Hypothalamus (tissue), 51 donors: ENCODE measurements around the gene SGO2.

Source experiments
- DNase-seq, 51 donors: peaks; one replicate each; lab custom pipeline; 2025; lab: John Stamatoyannopoulos, UW

SGO2 gene, protein sequence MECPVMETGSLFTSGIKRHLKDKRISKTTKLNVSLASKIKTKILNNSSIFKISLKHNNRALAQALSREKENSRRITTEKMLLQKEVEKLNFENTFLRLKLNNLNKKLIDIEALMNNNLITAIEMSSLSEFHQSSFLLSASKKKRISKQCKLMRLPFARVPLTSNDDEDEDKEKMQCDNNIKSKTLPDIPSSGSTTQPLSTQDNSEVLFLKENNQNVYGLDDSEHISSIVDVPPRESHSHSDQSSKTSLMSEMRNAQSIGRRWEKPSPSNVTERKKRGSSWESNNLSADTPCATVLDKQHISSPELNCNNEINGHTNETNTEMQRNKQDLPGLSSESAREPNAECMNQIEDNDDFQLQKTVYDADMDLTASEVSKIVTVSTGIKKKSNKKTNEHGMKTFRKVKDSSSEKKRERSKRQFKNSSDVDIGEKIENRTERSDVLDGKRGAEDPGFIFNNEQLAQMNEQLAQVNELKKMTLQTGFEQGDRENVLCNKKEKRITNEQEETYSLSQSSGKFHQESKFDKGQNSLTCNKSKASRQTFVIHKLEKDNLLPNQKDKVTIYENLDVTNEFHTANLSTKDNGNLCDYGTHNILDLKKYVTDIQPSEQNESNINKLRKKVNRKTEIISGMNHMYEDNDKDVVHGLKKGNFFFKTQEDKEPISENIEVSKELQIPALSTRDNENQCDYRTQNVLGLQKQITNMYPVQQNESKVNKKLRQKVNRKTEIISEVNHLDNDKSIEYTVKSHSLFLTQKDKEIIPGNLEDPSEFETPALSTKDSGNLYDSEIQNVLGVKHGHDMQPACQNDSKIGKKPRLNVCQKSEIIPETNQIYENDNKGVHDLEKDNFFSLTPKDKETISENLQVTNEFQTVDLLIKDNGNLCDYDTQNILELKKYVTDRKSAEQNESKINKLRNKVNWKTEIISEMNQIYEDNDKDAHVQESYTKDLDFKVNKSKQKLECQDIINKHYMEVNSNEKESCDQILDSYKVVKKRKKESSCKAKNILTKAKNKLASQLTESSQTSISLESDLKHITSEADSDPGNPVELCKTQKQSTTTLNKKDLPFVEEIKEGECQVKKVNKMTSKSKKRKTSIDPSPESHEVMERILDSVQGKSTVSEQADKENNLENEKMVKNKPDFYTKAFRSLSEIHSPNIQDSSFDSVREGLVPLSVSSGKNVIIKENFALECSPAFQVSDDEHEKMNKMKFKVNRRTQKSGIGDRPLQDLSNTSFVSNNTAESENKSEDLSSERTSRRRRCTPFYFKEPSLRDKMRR

DNA sequence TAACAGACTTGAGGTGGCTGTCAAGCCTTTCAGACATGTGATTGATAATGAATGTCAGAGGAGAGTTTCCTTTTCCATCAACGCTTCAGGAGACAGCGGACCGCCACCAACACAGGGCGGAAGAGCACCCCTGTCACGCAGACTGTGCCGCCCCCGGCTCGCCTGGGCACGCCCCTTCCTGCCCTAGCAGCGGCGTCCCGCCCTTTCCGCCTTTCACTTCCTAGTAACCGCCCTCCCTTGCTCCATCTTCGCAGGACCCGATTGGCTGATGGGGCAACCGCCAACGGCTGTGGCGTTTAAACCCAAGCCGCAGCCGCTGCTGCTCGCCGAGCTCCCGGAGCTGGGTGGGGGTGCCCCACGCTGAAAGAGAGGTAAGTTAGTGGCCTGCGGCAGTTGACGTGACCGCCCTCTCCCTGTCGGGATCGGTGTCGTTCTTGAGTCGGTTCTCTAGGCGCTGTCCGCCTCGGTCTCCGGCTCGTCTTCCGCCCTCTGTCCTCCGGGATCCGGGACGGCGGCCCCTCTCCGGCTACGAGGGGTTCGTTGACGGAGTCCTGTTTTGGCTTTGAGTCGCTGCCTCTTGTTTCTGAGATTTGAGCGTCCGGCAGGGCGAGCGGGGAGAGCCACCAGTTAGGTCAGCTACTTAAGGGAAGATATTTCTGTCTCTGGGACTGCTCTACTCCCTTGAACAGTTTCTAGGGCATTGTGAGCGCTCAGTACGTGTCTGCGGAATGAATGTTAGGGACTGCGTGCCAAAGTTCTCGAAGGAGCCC, at the start of gene SGO2:
Gene SGO2 (plus strand): TSS at position 326 of the 770 bp plus-strand sequence. CDS start 6,769 bp downstream, outside the sequence.
- DNase-seq: peak; percentile 13 to 97 (median 88)

- DNase-seq: peak in 9 of 51 donors; percentile 13 to 28 (median 20)
Measured at GRCh38 chr2:200476836-200477235, 49.2 kb upstream of the SGO2 start.

DNA sequence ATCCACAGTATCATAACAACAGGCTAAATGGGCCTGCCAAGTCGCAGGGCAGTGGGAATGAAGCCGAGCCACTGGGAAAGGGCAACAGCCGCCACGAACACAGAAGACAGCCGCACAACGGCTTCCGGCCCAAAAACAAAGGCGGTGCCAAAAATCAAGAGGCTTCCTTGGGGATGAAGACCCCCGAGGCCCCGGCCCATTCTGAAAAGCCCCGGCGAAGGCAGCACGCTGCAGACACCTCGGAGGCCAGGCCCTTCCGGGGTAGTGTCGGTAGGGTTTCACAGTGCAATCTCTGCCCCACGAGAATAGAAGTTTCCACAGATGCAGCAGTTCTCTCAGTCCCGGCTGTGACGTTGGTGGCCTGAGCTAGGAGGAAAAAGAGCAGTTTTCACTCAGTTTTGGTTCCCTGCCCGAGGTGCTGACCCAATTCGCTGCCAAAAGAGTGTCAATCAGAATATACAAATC, 48.3 kb upstream of the SGO2 start:
- peak in 36 of 51 donors; percentile 13 to 80 (median 52) for DNase-seq

DNA sequence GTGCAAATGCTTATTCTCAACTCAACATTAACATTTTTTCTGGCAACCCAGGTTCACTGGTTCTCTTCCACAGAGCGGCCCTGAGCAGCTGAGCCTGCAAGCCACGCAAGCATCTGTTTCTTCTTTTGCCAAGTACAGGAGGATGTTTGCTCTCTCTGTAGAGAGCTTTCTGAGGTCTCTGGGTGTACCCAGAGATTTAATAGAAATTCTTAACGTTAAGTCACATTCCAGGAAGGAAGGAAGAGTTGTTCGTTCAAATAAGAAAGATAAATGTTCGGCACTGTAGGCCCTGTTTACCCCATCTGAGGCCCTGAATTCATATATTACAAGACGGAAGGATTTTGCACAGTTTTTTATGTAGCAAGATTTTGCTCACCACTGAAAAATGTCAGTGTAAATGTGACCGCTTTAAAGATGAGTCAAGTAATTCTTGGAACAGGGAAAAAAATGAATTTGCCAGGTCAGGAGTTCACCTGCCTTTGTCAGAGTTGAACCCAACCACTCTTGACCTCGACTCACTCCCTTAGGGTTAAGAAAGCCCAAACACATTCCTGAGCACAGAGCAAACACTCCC, 46.2 kb upstream of the SGO2 start:
- no peak for DNase-seq

GRCh38 chr2:200482194-200482593, 43.8 kb upstream of the SGO2 start:
- no peak for DNase-seq

GRCh38 chr2:200483729-200484198, 42.2 kb upstream of the SGO2 start:
- DNase-seq: no peak

GRCh38 chr2:200484934-200485333, 41.1 kb upstream of the SGO2 start:
- no peak for DNase-seq

GRCh38 chr2:200486529-200486928, 39.5 kb upstream of the SGO2 start:
- no peak for DNase-seq

DNA sequence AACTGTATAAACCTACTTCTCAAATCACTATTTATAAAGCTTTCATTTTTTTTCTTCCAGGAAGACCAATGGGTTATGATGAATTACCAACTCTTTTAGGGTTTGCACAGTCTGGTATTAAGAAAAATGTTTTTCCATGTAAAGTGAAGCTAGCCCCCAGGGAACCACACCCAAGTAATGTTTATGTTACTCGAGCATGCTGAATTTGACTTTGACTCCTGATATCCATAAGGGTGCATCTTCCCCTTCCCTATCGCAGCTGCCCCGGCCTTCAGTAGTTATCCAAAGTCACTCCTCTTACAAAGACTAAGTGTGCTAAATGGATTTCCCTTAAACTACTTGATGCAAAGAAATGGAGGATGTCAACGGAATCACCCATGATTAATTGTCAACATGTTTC, 37.8 kb upstream of the SGO2 start:
- no peak for DNase-seq

GRCh38 chr2:200490001-200490400, 36.0 kb upstream of the SGO2 start:
- DNase-seq: no peak

- DNase-seq: no peak
Measured at GRCh38 chr2:200492656-200493055, 33.4 kb upstream of the SGO2 start.

DNA sequence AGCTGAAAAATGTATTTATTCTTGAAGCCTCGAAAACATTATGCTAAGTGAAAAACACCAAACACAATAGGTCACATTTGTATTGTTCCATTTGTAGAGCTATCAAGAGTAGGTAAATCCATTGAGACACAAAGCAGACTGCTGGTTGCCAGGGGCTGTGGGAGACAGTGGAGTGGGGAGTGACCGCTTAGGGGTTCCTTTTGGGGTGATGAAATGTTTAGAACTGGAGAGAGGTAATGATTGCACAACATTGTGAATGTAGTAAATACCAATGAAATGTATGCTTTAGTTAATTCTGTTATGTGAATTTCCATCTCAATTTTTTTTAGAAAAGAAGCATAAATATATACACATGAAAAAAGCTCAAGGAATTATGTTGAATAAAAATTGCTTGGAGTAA, 32.0 kb upstream of the SGO2 start:
- no peak for DNase-seq

- DNase-seq: no peak
Measured at GRCh38 chr2:200496696-200497095, 29.3 kb upstream of the SGO2 start.

DNA sequence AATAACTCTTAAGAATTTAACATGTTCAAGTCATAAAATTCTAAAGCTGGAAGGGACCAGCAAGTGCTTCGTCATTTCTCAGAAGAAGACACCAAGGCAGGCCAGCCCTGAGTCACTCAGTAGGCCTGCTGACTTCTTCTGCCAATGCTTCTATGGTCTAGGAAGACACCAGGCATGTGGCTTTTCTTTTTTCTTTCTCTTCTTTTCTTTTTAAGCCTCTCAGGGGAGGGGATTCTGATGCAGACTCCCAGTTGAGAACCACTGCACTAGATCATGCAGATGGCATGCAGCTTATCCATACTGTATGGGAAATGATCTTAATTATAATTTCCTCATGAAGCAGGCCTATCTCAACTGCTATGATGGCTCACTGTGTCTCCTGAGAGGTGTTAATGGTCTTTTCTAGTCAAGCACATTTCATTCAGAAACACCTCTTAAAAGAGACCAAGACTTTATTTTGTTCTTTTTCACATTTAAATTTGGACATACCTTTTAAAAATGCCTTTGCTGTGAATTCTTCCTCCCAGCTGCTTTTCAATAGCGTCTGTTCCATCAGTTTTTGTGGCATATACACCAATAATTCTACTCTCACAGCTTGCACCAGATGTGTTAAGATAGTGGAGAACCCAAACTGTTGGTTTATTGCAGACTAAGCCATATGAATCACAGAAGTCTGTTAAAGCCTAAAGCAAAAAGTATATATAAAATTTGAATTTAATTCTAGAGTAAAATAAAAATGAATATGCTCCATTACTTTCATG, 27.4 kb upstream of the SGO2 start:
- DNase-seq: no peak

- no peak for DNase-seq
Measured at GRCh38 chr2:200502196-200502595, 23.8 kb upstream of the SGO2 start.

DNA sequence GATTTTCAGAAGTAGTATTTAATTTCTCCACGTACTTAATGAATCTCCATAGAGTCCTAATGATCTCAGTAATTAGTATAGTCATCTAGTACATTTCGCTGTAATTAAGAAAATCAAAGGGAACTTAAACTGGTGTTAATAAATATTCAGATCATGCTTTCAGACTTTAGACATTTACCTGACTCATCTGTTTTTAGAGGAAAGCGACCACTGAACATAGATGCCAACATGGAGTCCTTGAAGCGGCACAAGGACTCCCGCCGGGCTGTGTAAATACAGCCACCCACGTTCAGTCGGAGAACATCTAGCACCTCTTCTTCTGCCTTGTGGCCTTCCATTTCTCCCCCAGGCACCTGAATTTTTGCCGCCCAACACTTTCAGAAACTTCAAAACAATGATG, 19.3 kb upstream of the SGO2 start:
- DNase-seq: no peak

- DNase-seq: no peak
Measured at GRCh38 chr2:200507179-200507578, 18.8 kb upstream of the SGO2 start.

DNA sequence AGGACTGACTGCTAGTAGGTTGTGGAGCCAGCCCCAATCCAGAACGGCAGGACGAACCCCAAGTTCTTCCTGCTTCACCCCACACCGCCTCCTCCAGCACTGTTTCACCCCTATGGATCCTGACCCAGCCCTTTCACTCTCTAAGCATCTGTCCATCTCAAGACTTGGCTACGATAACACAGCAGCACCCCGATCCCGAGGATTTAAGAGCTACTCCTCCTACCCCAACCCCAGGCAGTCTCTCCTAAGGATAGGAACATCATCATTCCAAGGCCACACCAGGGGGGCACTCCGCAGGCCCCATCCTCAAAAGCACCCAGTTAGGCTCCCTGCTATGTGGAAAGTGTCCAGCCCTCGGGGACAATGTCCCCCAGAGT, 16.8 kb upstream of the SGO2 start:
- peak in 16 of 51 donors; percentile 8 to 40 (median 30) for DNase-seq
